ENCODE results near the gene SSC5D. TPM values are rescaled to one million over a fixed set of nuclear protein-coding genes. Genes with fewer than 3 reads are reported as not detected.
A peak's percentile ranks its signal among the peaks of the same experiment; 100 is the strongest.

The SSC5D gene
- total RNA-seq, 1 donor from 2014 or later, result 46.8 TPM

GRCh38 chr19:55452749-55453346 is 35.4 kb upstream of the SSC5D start:
- Mint-ChIP-seq H3K9me3 (ENCODE audit: unreplicated experiment) (peaks cover 3% of the 10 kb centered on the region), H3K27me3 (ENCODE audit: low read depth, unreplicated experiment) (peaks cover 15% of the 10 kb centered on the region), H3K4me3 (ENCODE audit: unreplicated experiment) (no peak overlapping the region), H3K36me3 (ENCODE audit: low read depth, unreplicated experiment) (peaks cover 10% of the 10 kb centered on the region), H3K27ac (ENCODE audit: unreplicated experiment) (no peak overlapping the region), H3K4me1 (ENCODE audit: low read depth, unreplicated experiment) (no peaks in the 10 kb centered on the region)
- peak; percentile 59 for DNase-seq (ENCODE audit: low read depth)
- FAIRE-seq, result no peak
- H3K27me3 ChIP-seq (ENCODE audit: insufficient read depth, low read length), result peaks cover 16% of the 10 kb centered on the region
- no peak overlapping the region for H2AFZ ChIP-seq (ENCODE audit: low read depth, low read length)
- no peak overlapping the region for H3K4me3 ChIP-seq (ENCODE audit: insufficient read depth, low read depth, low read length)
- peak overlapping the region; percentile 66 for H3K4me2 ChIP-seq (ENCODE audit: low read length)
- H3K79me2 ChIP-seq (ENCODE audit: insufficient read depth, low read length), result no peaks in the 10 kb centered on the region
- H3K27ac ChIP-seq (ENCODE audit: low read depth, low read length), result no peak overlapping the region
- no peak overlapping the region for H3K9ac ChIP-seq (ENCODE audit: low read length)
- no peaks in the 10 kb centered on the region for H3K4me1 ChIP-seq (ENCODE audit: insufficient read depth, low read length)
- no peaks in the 10 kb centered on the region for H3K9me3 ChIP-seq (ENCODE audit: insufficient read depth, low read depth, low read length)
- H3K36me3 ChIP-seq (ENCODE audit: insufficient read depth, low read length), result no peaks in the 10 kb centered on the region
- H4K20me1 ChIP-seq (ENCODE audit: insufficient read depth, low read length), result peaks cover 30% of the 10 kb centered on the region
- no peak for TF ChIP-seq CTCF (IDR thresholded peaks at IDR 0.05; ENCODE audit: insufficient read depth, low read depth, low read length)
- TF ChIP-seq EZH2 (IDR thresholded peaks at IDR 0.05; ENCODE audit: insufficient read depth, low read length), result no peak

GRCh38 chr19:55453511-55454260 is 34.5 kb upstream of the SSC5D start:
- Histone ChIP-seq H3K27me3 (ENCODE audit: insufficient read depth, low read length) (peaks cover 16% of the 10 kb centered on the region), H3K4me3 (ENCODE audit: insufficient read depth, low read depth, low read length) (no peak overlapping the region), H3K4me1 (ENCODE audit: insufficient read depth, low read length) (no peaks in the 10 kb centered on the region), H3K4me2 (ENCODE audit: low read length) (no peak overlapping the region), H3K9me3 (ENCODE audit: insufficient read depth, low read depth, low read length) (no peaks in the 10 kb centered on the region), H3K79me2 (ENCODE audit: insufficient read depth, low read length) (peaks cover 4% of the 10 kb centered on the region), H3K9ac (ENCODE audit: low read length) (no peak overlapping the region), H2AFZ (ENCODE audit: low read depth, low read length) (no peak overlapping the region), H4K20me1 (ENCODE audit: insufficient read depth, low read length) (peaks cover 36% of the 10 kb centered on the region), H3K27ac (ENCODE audit: low read depth, low read length) (no peak overlapping the region), H3K36me3 (ENCODE audit: insufficient read depth, low read length) (no peaks in the 10 kb centered on the region)
- peaks cover 10% of the 10 kb centered on the region for H3K36me3 Mint-ChIP-seq (ENCODE audit: low read depth, unreplicated experiment)
- H3K4me3 Mint-ChIP-seq (ENCODE audit: unreplicated experiment), result peak overlapping the region; percentile 12
- no peak overlapping the region for H3K27ac Mint-ChIP-seq (ENCODE audit: unreplicated experiment)
- TF ChIP-seq EZH2 (IDR thresholded peaks at IDR 0.05; ENCODE audit: insufficient read depth, low read length) (no peak), CTCF (IDR thresholded peaks at IDR 0.05; ENCODE audit: insufficient read depth, low read depth, low read length) (no peak)
- peaks cover 3% of the 10 kb centered on the region for H3K9me3 Mint-ChIP-seq (ENCODE audit: unreplicated experiment)
- no peak for DNase-seq (ENCODE audit: low read depth)
- no peak for FAIRE-seq
- peaks cover 15% of the 10 kb centered on the region for H3K27me3 Mint-ChIP-seq (ENCODE audit: low read depth, unreplicated experiment)
- no peaks in the 10 kb centered on the region for H3K4me1 Mint-ChIP-seq (ENCODE audit: low read depth, unreplicated experiment)

- no peak overlapping the region for H2AFZ ChIP-seq (ENCODE audit: low read depth, low read length)
- FAIRE-seq, result no peak
- Mint-ChIP-seq H3K27me3 (ENCODE audit: low read depth, unreplicated experiment) (peaks cover 15% of the 10 kb centered on the region), H3K36me3 (ENCODE audit: low read depth, unreplicated experiment) (peaks cover 10% of the 10 kb centered on the region), H3K9me3 (ENCODE audit: unreplicated experiment) (peaks cover 3% of the 10 kb centered on the region), H3K4me3 (ENCODE audit: unreplicated experiment) (no peak overlapping the region), H3K4me1 (ENCODE audit: low read depth, unreplicated experiment) (no peaks in the 10 kb centered on the region), H3K27ac (ENCODE audit: unreplicated experiment) (no peak overlapping the region)
- H3K36me3 ChIP-seq (ENCODE audit: insufficient read depth, low read length), result no peaks in the 10 kb centered on the region
- no peak overlapping the region for H3K4me2 ChIP-seq (ENCODE audit: low read length)
- H3K27me3 ChIP-seq (ENCODE audit: insufficient read depth, low read length), result peaks cover 15% of the 10 kb centered on the region
- TF ChIP-seq EZH2 (IDR thresholded peaks at IDR 0.05; ENCODE audit: insufficient read depth, low read length), result no peak
- TF ChIP-seq CTCF (IDR thresholded peaks at IDR 0.05; ENCODE audit: insufficient read depth, low read depth, low read length), result peak; percentile 47
- peaks cover 47% of the 10 kb centered on the region for H4K20me1 ChIP-seq (ENCODE audit: insufficient read depth, low read length)
- no peak overlapping the region for H3K27ac ChIP-seq (ENCODE audit: low read depth, low read length)
- H3K9me3 ChIP-seq (ENCODE audit: insufficient read depth, low read depth, low read length), result no peaks in the 10 kb centered on the region
- no peaks in the 10 kb centered on the region for H3K4me1 ChIP-seq (ENCODE audit: insufficient read depth, low read length)
- no peak overlapping the region for H3K9ac ChIP-seq (ENCODE audit: low read length)
- DNase-seq (ENCODE audit: low read depth), result no peak
- H3K79me2 ChIP-seq (ENCODE audit: insufficient read depth, low read length), result peaks cover 9% of the 10 kb centered on the region
- H3K4me3 ChIP-seq (ENCODE audit: insufficient read depth, low read depth, low read length), result no peak overlapping the region
These were observed 33.4 kb upstream of the SSC5D start for GRCh38 chr19:55454787-55455243.
